HL-60 (cell line): Measurements from ENCODE around the gene HES7.

Experiments used
- DNase-seq, 2 experiments: peaks; one replicate each; pipeline ENCODE4 v3.0.0-alpha.2; 2010 to 2020; ENCODE audit warnings: low read depth in 1 of 2, low spot score in 1 of 2
- H3K27ac ChIP-seq: fragments of 250-450 bp; sonication (Bioruptor Pico); replicated peaks from 2 replicates; pipeline ENCODE4 v1.5.1; 2020; ENCODE audit warnings: mild to moderate bottlenecking, moderate library complexity
- H3K27me3 ChIP-seq: fragments of 250-450 bp; sonication (Bioruptor Pico); 2 replicates; pipeline ENCODE4 v1.5.1; 2021; ENCODE audit warnings: mild to moderate bottlenecking, moderate library complexity; ENCODE audit not compliant: insufficient read depth, poor library complexity, severe bottlenecking
- H3K4me3 ChIP-seq: replicated peaks from 2 replicates; pipeline ENCODE4 v1.5.1; 2011; ENCODE audit warnings: mild to moderate bottlenecking, control low read depth, low read length; ENCODE audit not compliant: insufficient read depth
- CTCF ChIP-seq: IDR thresholded peaks from one replicate; pipeline ENCODE4 v1.5.1; 2011; ENCODE audit warnings: low read length, control low read depth, inconsistent platforms; ENCODE audit not compliant: insufficient read depth
- GABPA ChIP-seq: IDR thresholded peaks from 2 replicates; pipeline ENCODE4 v1.6.1; 2012; ENCODE audit warnings: low read depth
- POLR2AphosphoS5 ChIP-seq: IDR thresholded peaks from 2 replicates; pipeline ENCODE4 v1.6.1; 2012; ENCODE audit warnings: low read depth
- REST ChIP-seq: IDR thresholded peaks from 2 replicates; pipeline ENCODE4 v1.6.1; 2012; ENCODE audit warnings: low read depth; ENCODE audit not compliant: insufficient replicate concordance
- SPI1 ChIP-seq: IDR thresholded peaks from 2 replicates; pipeline ENCODE4 v1.6.1; 2012; ENCODE audit warnings: low read depth, mild to moderate bottlenecking, borderline replicate concordance

Gene HES7

GRCh38 chr17:8153957-8154607, 30.2 kb upstream of the HES7 start:
- peak overlapping the region; percentile 61 for H3K27ac ChIP-seq
- TF ChIP-seq REST (no peak), GABPA (no peak)
- no peaks in the 10 kb centered on the region for H3K27me3 ChIP-seq
- peak; percentile 65 to 81 for DNase-seq
- no peak overlapping the region for H3K4me3 ChIP-seq

- H3K27ac ChIP-seq = peak overlapping the region; percentile 61
- DNase-seq = no peak
- no peak overlapping the region for H3K4me3 ChIP-seq
- no peaks in the 10 kb centered on the region for H3K27me3 ChIP-seq
- TF ChIP-seq GABPA (no peak), REST (no peak), POLR2AphosphoS5 (no peak), CTCF (no peak)
These were observed 29.6 kb upstream of the HES7 start for GRCh38 chr17:8153525-8153956.

- Histone ChIP-seq H3K27ac (no peak overlapping the region), H3K4me3 (no peak overlapping the region)
- no peak for DNase-seq
These were observed 29.1 kb upstream of the HES7 start for GRCh38 chr17:8153031-8153451.

More at GRCh38 chr17:8153031-8153451, 29.1 kb upstream of the HES7 start:
- TF ChIP-seq GABPA (no peak), REST (no peak), POLR2AphosphoS5 (no peak), SPI1 (no peak), CTCF (no peak)
- no peaks in the 10 kb centered on the region for H3K27me3 ChIP-seq
